SKM-1 (cell line): ENCODE measurements around the gene KMT2D.

Experiments used
- DNase-seq: peaks from one replicate; lab custom pipeline; 2025; ENCODE audit not compliant: unreplicated experiment; lab: John Stamatoyannopoulos, UW

The KMT2D gene

DNA sequence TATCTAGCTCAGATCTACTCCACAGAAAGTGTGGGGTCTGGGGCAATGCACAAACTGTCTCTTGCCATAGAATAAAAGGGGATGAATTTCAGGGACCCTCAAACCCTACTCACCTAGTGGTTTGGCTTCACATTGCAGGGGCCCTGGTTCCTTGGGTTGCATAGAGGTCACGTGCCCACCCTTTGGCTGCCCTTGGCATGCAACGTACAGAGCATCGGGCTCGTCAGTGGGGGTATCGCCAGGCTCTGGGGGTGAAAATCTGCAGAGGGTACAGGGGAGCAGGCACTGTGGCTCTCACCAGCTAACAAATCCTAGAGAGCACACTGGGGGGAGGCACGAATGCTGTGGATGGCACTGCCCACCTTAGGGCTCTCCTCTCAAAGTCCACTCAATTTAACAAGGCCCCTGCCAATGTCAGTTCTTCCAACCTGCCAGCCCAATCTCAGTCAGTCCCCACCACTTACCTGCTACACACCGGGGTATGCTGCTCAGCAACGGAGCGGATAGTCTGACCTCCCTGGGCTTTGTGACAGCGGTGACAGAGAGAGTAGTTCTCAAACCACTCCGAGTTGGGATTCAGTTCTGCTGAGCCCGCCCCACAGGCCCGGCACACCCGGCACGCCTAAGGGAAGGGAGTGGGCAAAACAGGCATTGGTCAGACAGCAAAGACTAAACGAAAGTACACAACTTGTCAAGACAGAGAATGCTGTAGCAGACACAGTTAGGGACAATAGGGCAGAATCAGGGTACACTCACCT, 8.0 kb downstream of the KMT2D start:
- DNase-seq, result no peak

- DNase-seq, result no peak
Measured at GRCh38 chr12:49051777-49052438, 8.7 kb downstream of the KMT2D start.

DNA sequence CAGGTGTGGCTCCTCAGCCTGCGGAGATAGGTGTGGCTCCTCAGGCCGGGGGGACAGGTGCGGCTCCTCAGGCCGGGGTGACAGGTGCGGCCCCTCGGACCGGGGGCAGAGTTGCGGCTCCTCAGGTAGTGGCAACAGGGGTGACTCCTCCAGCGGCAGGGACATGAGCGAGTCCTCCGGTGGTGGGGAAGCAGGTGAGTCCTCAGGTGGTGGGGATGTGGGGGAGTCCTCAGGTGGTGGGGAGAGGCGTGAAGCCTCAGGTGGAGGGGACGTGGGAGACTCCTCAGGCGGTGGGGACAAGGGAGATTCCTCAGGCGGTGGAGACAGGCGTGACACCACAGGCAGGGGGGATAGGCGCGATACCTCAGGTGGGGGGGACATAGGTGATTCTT, 9.2 kb downstream of the KMT2D start:
- no peak for DNase-seq

DNA sequence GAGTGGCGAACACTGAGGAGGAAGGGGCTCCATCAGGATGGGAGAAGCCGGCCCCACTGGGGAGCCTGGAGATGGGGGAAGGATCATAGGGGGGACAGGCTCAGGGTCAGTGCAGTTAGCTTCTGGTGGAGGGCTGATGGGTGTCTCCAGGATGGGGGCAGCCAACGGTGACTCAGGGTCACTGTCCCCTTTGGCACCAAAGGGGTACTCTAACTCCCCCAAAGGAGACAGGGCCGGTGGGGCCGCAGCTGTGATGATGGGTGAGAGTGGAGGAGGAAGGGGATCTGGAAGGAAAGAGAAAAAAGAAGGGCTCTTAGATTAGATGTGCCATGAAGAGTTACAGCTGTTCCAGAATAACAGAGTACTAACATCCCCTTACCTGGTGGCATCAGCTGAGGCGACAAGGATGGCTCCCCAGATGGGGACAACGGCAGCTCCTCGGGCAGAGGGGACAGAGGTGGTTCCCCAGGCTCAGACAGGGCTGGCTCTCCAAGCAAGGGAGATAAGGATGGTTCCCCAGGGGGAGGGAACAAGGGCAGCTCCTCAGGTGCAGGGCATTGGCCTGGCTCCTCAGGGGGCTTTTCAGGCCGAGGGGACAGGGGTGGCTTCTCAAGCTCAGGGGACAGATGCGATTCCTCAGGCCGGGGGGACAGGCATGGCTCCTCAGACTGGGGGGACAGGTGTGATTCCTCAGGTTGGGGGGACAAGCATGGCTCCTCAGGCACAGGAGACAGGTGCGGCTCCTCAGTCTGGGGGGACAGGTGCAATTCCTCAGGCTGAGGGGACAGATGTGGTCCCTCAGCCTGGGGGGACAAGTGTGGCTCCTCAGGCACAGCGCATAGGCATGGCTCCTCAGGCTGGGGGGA, 9.9 kb downstream of the KMT2D start:
- no peak for DNase-seq

DNA sequence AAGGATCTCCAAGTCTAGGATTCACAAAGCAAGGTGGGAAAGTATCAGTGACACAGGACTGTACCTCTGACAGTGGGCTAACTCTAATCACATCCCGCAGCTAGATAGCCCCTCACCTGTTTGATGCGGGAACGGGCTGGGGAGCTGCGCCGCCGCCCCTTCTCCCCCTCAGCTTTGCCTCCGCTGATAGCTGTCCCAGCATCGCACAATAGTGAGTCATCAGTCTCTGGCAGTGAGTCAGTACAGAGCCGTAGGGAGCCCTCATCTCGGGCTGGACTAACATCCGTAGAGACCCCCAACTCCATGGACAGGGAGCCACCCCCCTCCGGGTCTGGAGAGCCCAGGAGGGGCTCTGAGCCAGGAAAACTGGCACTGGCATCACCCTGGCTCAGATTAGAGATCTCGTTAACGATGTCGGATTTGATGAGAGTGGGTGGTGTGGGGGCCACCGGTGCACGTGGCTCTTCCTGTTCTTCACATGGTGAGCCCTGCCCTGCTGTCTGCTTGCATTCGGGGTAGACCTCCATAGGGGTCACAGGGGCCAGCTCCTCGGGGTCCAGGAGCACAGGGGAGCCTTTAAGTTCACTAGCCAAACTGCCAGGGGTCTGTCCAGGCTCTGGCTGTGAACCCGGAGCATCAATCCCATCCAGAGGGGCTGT, 10.9 kb downstream of the KMT2D start:
- DNase-seq, result no peak

- no peak for DNase-seq
Measured at GRCh38 chr12:49048953-49049352, 11.6 kb downstream of the KMT2D start.

GRCh38 chr12:49046129-49046895, 14.3 kb downstream of the KMT2D start:
- DNase-seq, result no peak

- DNase-seq, result no peak
Measured at GRCh38 chr12:49044660-49045059, 15.9 kb downstream of the KMT2D start.

DNA sequence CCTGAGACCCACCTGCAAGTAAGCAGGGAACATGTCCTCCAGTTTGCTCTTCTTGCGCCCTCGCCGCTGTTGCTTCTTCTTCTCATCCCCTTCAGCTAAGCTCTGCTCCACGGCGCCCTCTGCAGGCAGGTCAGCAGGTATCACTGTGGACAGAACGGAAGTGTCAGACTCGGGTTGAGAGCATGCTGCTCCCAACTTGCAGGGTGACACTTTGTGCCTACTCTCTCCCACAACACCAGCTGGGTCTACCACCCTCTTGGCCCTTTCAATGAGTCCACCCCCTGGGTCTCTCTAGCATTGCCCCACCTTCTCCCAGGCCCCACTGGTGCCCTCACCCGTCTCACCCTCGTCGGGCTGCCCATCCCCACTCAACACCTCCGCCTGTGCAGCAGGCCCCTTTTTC, 16.7 kb downstream of the KMT2D start:
- DNase-seq, result peak; percentile 20

GRCh38 chr12:49043241-49043640, 17.4 kb downstream of the KMT2D start:
- no peak for DNase-seq

- DNase-seq, result no peak
Measured at GRCh38 chr12:49041881-49042484, 18.6 kb downstream of the KMT2D start.

GRCh38 chr12:49041036-49041880, 19.3 kb downstream of the KMT2D start:
- DNase-seq, result no peak

- DNase-seq, result no peak
Measured at GRCh38 chr12:49040364-49040855, 20.2 kb downstream of the KMT2D start.

DNA sequence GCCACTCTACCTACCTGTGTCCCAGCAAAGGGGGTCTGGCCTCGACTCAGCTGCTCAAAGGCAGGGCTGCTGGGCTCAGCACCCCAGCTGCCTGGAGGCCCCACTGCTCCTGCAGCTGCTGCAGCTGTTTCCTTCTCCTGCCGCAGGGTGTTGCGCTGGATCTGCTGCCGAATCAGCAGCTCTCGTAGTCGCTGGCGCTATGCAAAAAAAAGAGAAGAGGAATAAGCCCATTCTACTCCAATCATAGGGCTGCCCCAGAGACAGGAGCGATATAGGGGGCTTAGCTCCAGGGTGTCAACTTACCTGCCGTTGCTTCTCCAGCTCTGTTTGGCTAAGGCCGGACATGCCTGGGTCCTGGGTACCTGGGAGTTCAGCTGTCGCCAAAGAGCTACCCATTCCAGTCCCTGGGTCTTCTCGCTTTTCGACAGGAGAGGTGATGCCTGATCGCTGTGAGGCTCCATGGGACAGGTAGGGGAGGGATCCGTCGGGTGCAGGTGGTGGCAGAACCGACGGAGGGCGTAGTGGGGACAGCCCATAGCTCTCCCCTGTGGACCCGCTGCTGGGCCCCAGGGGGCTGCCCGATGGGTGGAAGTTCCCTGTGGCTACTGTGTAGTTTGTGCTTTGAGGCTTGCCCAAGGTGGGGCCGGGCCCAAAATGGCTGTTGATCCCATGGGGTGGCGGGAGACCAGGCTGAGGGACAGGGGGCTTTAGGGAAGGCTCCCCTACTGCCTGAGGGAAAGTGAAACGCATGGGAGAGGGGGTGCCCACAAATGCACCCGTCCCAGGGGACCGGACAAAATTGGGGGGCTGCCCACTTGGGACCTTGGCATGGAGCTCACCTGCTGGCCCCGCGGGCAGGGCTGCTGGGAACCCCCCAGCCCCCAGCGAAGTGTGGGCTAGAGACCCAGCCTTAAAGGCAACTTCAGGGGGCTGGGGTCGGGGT, 20.9 kb downstream of the KMT2D start:
- DNase-seq, result no peak

DNA sequence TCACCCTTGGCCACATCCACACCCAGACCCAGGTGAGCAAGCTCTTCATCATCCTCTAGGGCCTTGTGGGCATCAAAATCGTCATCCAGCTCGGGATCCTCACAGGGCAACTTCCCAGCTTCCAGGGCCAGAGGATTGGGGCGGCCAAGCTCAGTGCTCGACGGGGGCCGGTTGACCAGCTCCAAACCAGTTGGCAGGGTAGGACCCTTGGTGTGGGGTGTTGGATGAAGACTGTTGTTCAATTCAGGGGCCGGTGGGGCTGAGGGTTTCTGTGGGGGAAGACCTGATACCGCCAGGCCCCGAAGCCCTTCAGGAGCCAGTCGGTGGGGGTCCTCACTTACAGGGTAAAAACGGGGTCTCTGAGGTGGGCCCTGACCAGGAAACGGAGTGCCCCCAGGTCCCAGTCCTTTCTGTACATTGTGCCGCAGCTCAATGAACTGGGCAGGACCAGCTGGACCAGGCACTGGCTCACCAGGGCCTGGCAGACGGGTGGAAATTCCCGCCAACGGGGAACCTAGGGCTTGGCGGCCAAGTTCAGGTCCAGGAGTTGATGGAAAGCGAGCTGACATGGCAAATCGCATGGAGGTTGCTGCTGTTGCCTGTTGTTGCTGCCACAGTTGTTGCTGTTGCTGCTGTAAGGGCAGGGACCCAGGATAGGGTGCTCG, 22.2 kb downstream of the KMT2D start:
- no peak for DNase-seq

DNA sequence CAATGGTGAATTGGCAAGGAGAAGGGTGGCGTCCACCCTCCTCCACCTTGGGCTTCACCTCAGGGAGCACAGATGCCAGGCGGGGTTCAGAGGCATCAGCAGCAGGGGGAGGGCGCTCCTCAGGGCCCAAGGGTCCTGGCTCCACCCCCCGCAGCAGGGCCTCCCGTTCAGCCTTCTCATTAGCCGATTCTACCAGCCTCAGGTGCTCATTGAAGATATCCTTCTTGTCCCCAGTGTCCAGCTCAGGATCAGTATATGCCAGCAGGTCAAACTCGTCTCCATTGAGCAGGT, 22.7 kb downstream of the KMT2D start:
- no peak for DNase-seq

- no peak for DNase-seq
Measured at GRCh38 chr12:49037111-49037946, 23.3 kb downstream of the KMT2D start.
